SH-SY5Y (cell line): ENCODE data around the gene BZW2.

Source experiments
- GATA2 ChIP-seq: IDR thresholded peaks from 2 replicates; pipeline ENCODE4 v1.6.1; 2011; ENCODE audit warnings: mild to moderate bottlenecking, low read depth, low read length
- GATA3 ChIP-seq: IDR thresholded peaks from 2 replicates; pipeline ENCODE4 v1.6.1; 2011; ENCODE audit warnings: low read depth, mild to moderate bottlenecking, low read length, moderate library complexity

- TF ChIP-seq GATA2 = no peak
- no peak for TF ChIP-seq GATA3
Observed at GRCh38 chr7:16637379-16637778, 8.6 kb upstream of the BZW2 start.
